Astrocyte (in vitro differentiated cells and primary cell): ENCODE measurements around the gene ANKRD42. TPM values are rescaled to one million over a fixed set of nuclear protein-coding genes. Genes with fewer than 3 reads are reported as not detected.

Source experiments
- DNase-seq: peaks from one replicate; pipeline ENCODE4 v3.0.0-alpha.2; 2010; ENCODE audit warnings: low read depth
- FAIRE-seq: peaks from 2 replicates; lab custom pipeline; 2011; peaks lifted over from hg19 to GRCh38; lab: Jason Lieb, UNC
- H2AFZ ChIP-seq: 2 replicates; pipeline ENCODE4 v1.6.0; 2012; ENCODE audit warnings: low read depth, low read length, inconsistent platforms
- H3K27ac ChIP-seq: 2 replicates; pipeline ENCODE4 v1.5.1; 2011; ENCODE audit warnings: low read depth, low read length, inconsistent platforms
- H3K27me3 ChIP-seq: 2 replicates; pipeline ENCODE4 v1.6.0; 2011; ENCODE audit warnings: low read length, inconsistent platforms; ENCODE audit not compliant: insufficient read depth
- H3K36me3 ChIP-seq: 2 replicates; pipeline ENCODE4 v1.5.1; 2011; ENCODE audit warnings: low read length, inconsistent platforms; ENCODE audit not compliant: insufficient read depth
- H3K4me1 ChIP-seq: 2 replicates; pipeline ENCODE4 v1.5.1; 2011; ENCODE audit warnings: low read length, inconsistent platforms; ENCODE audit not compliant: insufficient read depth
- H3K4me2 ChIP-seq: 2 replicates; pipeline ENCODE4 v1.6.0; 2012; ENCODE audit warnings: low read length, inconsistent platforms
- H3K4me3 ChIP-seq: 2 replicates; pipeline ENCODE4 v1.5.1; 2011; ENCODE audit warnings: low read depth, mild to moderate bottlenecking, low read length, inconsistent platforms; ENCODE audit not compliant: insufficient read depth
- H3K79me2 ChIP-seq: 2 replicates; pipeline ENCODE4 v1.6.0; 2012; ENCODE audit warnings: mild to moderate bottlenecking, low read length, inconsistent platforms; ENCODE audit not compliant: insufficient read depth
- H3K9ac ChIP-seq: 2 replicates; pipeline ENCODE4 v1.6.0; 2012; ENCODE audit warnings: mild to moderate bottlenecking, low read length, inconsistent platforms
- H3K9me3 ChIP-seq: 2 replicates; pipeline ENCODE4 v1.5.1; 2012; ENCODE audit warnings: low read depth, mild to moderate bottlenecking, low read length, inconsistent platforms; ENCODE audit not compliant: insufficient read depth
- H4K20me1 ChIP-seq: 2 replicates; pipeline ENCODE4 v1.6.0; 2012; ENCODE audit warnings: low read length, inconsistent platforms; ENCODE audit not compliant: insufficient read depth
- H3K27ac Mint-ChIP-seq: one replicate; pipeline ENCODE4 v1.8.0; 2021; ENCODE audit warnings: mild to moderate bottlenecking, mixed read lengths; ENCODE audit not compliant: unreplicated experiment
- H3K27me3 Mint-ChIP-seq: one replicate; pipeline ENCODE4 v1.8.0; 2021; ENCODE audit warnings: low read depth, mixed read lengths; ENCODE audit not compliant: unreplicated experiment
- H3K36me3 Mint-ChIP-seq: one replicate; pipeline ENCODE4 v1.8.0; 2021; ENCODE audit warnings: low read depth, mixed read lengths; ENCODE audit not compliant: unreplicated experiment
- H3K4me1 Mint-ChIP-seq: one replicate; pipeline ENCODE4 v1.8.0; 2021; ENCODE audit warnings: low read depth, mixed read lengths; ENCODE audit not compliant: unreplicated experiment
- H3K4me3 Mint-ChIP-seq: one replicate; pipeline ENCODE4 v1.8.0; 2021; ENCODE audit warnings: mild to moderate bottlenecking, moderate library complexity, mixed read lengths; ENCODE audit not compliant: unreplicated experiment
- H3K9me3 Mint-ChIP-seq: one replicate; pipeline ENCODE4 v1.8.0; 2021; ENCODE audit warnings: mild to moderate bottlenecking, mixed read lengths; ENCODE audit not compliant: unreplicated experiment
- CTCF ChIP-seq: IDR thresholded peaks from 2 replicates; pipeline ENCODE4 v1.5.1; 2011; ENCODE audit warnings: low read depth, mild to moderate bottlenecking, inconsistent platforms, low read length, moderate library complexity; ENCODE audit not compliant: insufficient read depth
- EZH2 ChIP-seq: IDR thresholded peaks from 2 replicates; pipeline ENCODE4 v1.6.1; 2012; ENCODE audit warnings: mild to moderate bottlenecking, low read length, inconsistent platforms; ENCODE audit not compliant: insufficient read depth
- total RNA-seq: library from RNA; stranded (reverse); gene quantifications from 2 replicates; pipeline ENCODE4 v1.2.1, GENCODE V29; 2021

The ANKRD42 gene
- total RNA-seq, 1 donor from 2014 or later = 15.0 TPM

- Histone ChIP-seq H3K27me3 (no peaks in the 10 kb centered on the region), H3K36me3 (no peaks in the 10 kb centered on the region), H3K9me3 (no peaks in the 10 kb centered on the region), H3K4me1 (peaks cover 6% of the 10 kb centered on the region), H3K9ac (no peak overlapping the region), H3K79me2 (peaks cover 32% of the 10 kb centered on the region), H3K4me2 (no peak overlapping the region), H2AFZ (no peak overlapping the region), H3K27ac (no peak overlapping the region), H4K20me1 (peaks cover 5% of the 10 kb centered on the region), H3K4me3 (no peak overlapping the region)
- Mint-ChIP-seq H3K36me3 (no peaks in the 10 kb centered on the region), H3K4me3 (no peak overlapping the region), H3K27me3 (no peaks in the 10 kb centered on the region), H3K4me1 (peaks cover 10% of the 10 kb centered on the region), H3K9me3 (no peaks in the 10 kb centered on the region), H3K27ac (peak overlapping the region; percentile 98)
- no peak for TF ChIP-seq CTCF
- TF ChIP-seq EZH2 = no peak
- no peak for DNase-seq
- FAIRE-seq = no peak
Measured at GRCh38 chr11:83287631-83288030, 94.1 kb downstream of the ANKRD42 start.

- Histone ChIP-seq H2AFZ (peak overlapping the region; percentile 61), H3K79me2 (no peaks in the 10 kb centered on the region), H3K9ac (peak overlapping the region; percentile 32), H4K20me1 (no peaks in the 10 kb centered on the region), H3K27ac (no peak overlapping the region), H3K4me3 (no peak overlapping the region), H3K4me1 (no peaks in the 10 kb centered on the region), H3K36me3 (no peaks in the 10 kb centered on the region), H3K27me3 (no peaks in the 10 kb centered on the region), H3K4me2 (peak overlapping the region; percentile 73), H3K9me3 (no peaks in the 10 kb centered on the region)
- Mint-ChIP-seq H3K27me3 (no peaks in the 10 kb centered on the region), H3K36me3 (no peaks in the 10 kb centered on the region), H3K27ac (no peak overlapping the region), H3K4me1 (no peaks in the 10 kb centered on the region), H3K4me3 (no peak overlapping the region), H3K9me3 (no peaks in the 10 kb centered on the region)
- TF ChIP-seq CTCF (peak; percentile 83), EZH2 (no peak)
- peak; percentile 43 for FAIRE-seq
- DNase-seq = peak; percentile 57
Measured at GRCh38 chr11:83292709-83293456, 99.4 kb downstream of the ANKRD42 start.

- no peak overlapping the region for H3K4me2 ChIP-seq
- H3K27me3 ChIP-seq = no peaks in the 10 kb centered on the region
- H3K79me2 ChIP-seq = no peaks in the 10 kb centered on the region
- H3K27ac ChIP-seq = no peak overlapping the region
- Mint-ChIP-seq H3K27ac (no peak overlapping the region), H3K36me3 (no peaks in the 10 kb centered on the region), H3K9me3 (no peaks in the 10 kb centered on the region), H3K4me3 (no peak overlapping the region), H3K27me3 (no peaks in the 10 kb centered on the region), H3K4me1 (no peaks in the 10 kb centered on the region)
- H3K9ac ChIP-seq = no peak overlapping the region
- no peaks in the 10 kb centered on the region for H3K9me3 ChIP-seq
- H3K4me3 ChIP-seq = no peak overlapping the region
- no peaks in the 10 kb centered on the region for H4K20me1 ChIP-seq
- DNase-seq (no peak), FAIRE-seq (no peak)
- H3K36me3 ChIP-seq = no peaks in the 10 kb centered on the region
- H3K4me1 ChIP-seq = no peaks in the 10 kb centered on the region
- TF ChIP-seq EZH2 (no peak), CTCF (no peak)
- no peak overlapping the region for H2AFZ ChIP-seq
Measured at GRCh38 chr11:83293457-83293774, 99.9 kb downstream of the ANKRD42 start.
